GM23248 (cell line): ENCODE results near the gene FOXP3.

ENCODE experiments used
- EZH2 ChIP-seq: fragments of 200-600 bp; sonication (generic); IDR thresholded peaks from 2 replicates; pipeline ENCODE4 v1.6.1; 2018; ENCODE audit warnings: antibody characterized with exemption, mild to moderate bottlenecking; ENCODE audit not compliant: insufficient read depth, poor library complexity, severe bottlenecking
- EZH2phosphoT487 ChIP-seq: fragments of 200-600 bp; sonication (generic); IDR thresholded peaks from 2 replicates; pipeline ENCODE4 v1.6.1; 2018; ENCODE audit warnings: antibody characterized with exemption, moderate library complexity, mild to moderate bottlenecking, low read depth; ENCODE audit not compliant: insufficient read depth

- TF ChIP-seq EZH2phosphoT487, result no peak
- TF ChIP-seq EZH2, result no peak
Measured at GRCh38 chrX:49212209-49212608, 52.3 kb downstream of the FOXP3 start.
